ENCODE results near the gene INKA2.
A peak's percentile ranks its signal among the peaks of the same experiment; 100 is the strongest.

INKA2 gene

GRCh38 chr1:111747282-111747734 lies 8.1 kb upstream of the INKA2 start:
- no peak overlapping the region for H3K18ac ChIP-seq (ENCODE audit: low read depth in 1 of 2, low read length in 2 of 2)
- no peak overlapping the region for H3K4me3 ChIP-seq (ENCODE audit: insufficient read depth in 1 of 2, low read depth in 1 of 2, low read length in 2 of 2)
- H3K4me1 ChIP-seq (ENCODE audit: control insufficient read depth, insufficient read depth, low read depth, low read length): peaks cover 12% of the 10 kb centered on the region
- H3K9ac ChIP-seq (ENCODE audit: low read length): no peak overlapping the region
- H3K27ac ChIP-seq (ENCODE audit: low read length, poor library complexity, severe bottlenecking): no peak overlapping the region
- 15% methylated on average over 2 of the region's 3 CpGs for WGBS
- H2BK12ac ChIP-seq (ENCODE audit: low read length in 2 of 2): no peak overlapping the region
- H3K4ac ChIP-seq (ENCODE audit: low read depth in 1 of 2, low read length in 2 of 2): no peak overlapping the region
- no peak overlapping the region for H2BK15ac ChIP-seq (ENCODE audit: low read depth, poor library complexity, severe bottlenecking)
- no peaks in the 10 kb centered on the region for H3K9me3 ChIP-seq (ENCODE audit: control insufficient read depth, low read length)
- no peak overlapping the region for H2BK5ac ChIP-seq (ENCODE audit: low read depth, low read length, poor library complexity, severe bottlenecking)
- H2AFZ ChIP-seq (ENCODE audit: low read depth, low read length): no peak overlapping the region
- H3K4me2 ChIP-seq (ENCODE audit: low read length, poor library complexity, severe bottlenecking): no peak overlapping the region
- peak; percentile 83 for DNase-seq
- no peak overlapping the region for H3K14ac ChIP-seq (ENCODE audit: low read length in 2 of 2)
- H4K91ac ChIP-seq (ENCODE audit: low read length): no peak overlapping the region
- H3K36me3 ChIP-seq (ENCODE audit: control insufficient read depth in 1 of 2, insufficient read depth in 2 of 2, low read depth in 1 of 2, low read length in 2 of 2): no peaks in the 10 kb centered on the region
- no peak overlapping the region for H4K8ac ChIP-seq (ENCODE audit: low read length)
- no peaks in the 10 kb centered on the region for H3K27me3 ChIP-seq (ENCODE audit: control insufficient read depth in 1 of 2, insufficient read depth in 1 of 2, low read length in 2 of 2)
- H2AK5ac ChIP-seq (ENCODE audit: low read length, severe bottlenecking): no peak overlapping the region
- H3K79me1 ChIP-seq (replicated peaks; ENCODE audit: low read length, poor library complexity, severe bottlenecking): no peaks in the 10 kb centered on the region
- no peak overlapping the region for H3K23ac ChIP-seq (ENCODE audit: low read length in 2 of 2)
- no peak overlapping the region for H2BK120ac ChIP-seq (ENCODE audit: low read depth, low read length)

- Histone ChIP-seq H2AK5ac (ENCODE audit: low read length, severe bottlenecking) (no peak overlapping the region), H2BK12ac (ENCODE audit: low read length in 2 of 2) (no peak overlapping the region), H3K36me3 (ENCODE audit: control insufficient read depth in 1 of 2, insufficient read depth in 2 of 2, low read depth in 1 of 2, low read length in 2 of 2) (no peaks in the 10 kb centered on the region), H3K27ac (ENCODE audit: low read length, poor library complexity, severe bottlenecking) (no peak overlapping the region), H3K4me2 (ENCODE audit: low read length, poor library complexity, severe bottlenecking) (no peak overlapping the region), H4K8ac (ENCODE audit: low read length) (no peak overlapping the region), H3K23ac (ENCODE audit: low read length in 2 of 2) (no peak overlapping the region), H3K4me1 (ENCODE audit: control insufficient read depth, insufficient read depth, low read depth, low read length) (peaks cover 12% of the 10 kb centered on the region), H3K18ac (ENCODE audit: low read depth in 1 of 2, low read length in 2 of 2) (no peak overlapping the region), H3K9me3 (ENCODE audit: control insufficient read depth, low read length) (no peaks in the 10 kb centered on the region), H3K79me1 (replicated peaks; ENCODE audit: low read length, poor library complexity, severe bottlenecking) (no peaks in the 10 kb centered on the region), H2BK120ac (ENCODE audit: low read depth, low read length) (no peak overlapping the region), H3K9ac (ENCODE audit: low read length) (peak overlapping the region; percentile 7), H3K4ac (ENCODE audit: low read depth in 1 of 2, low read length in 2 of 2) (no peak overlapping the region), H3K27me3 (ENCODE audit: control insufficient read depth in 1 of 2, insufficient read depth in 1 of 2, low read length in 2 of 2) (no peaks in the 10 kb centered on the region), H2BK15ac (ENCODE audit: low read depth, poor library complexity, severe bottlenecking) (no peak overlapping the region), H2AFZ (ENCODE audit: low read depth, low read length) (no peak overlapping the region), H3K4me3 (ENCODE audit: insufficient read depth in 1 of 2, low read depth in 1 of 2, low read length in 2 of 2) (no peak overlapping the region), H2BK5ac (ENCODE audit: low read depth, low read length, poor library complexity, severe bottlenecking) (no peak overlapping the region), H4K91ac (ENCODE audit: low read length) (no peak overlapping the region), H3K14ac (ENCODE audit: low read length in 2 of 2) (no peak overlapping the region)
- DNase-seq: no peak
- WGBS: 75% methylated on average over 2 of the region's 2 CpGs
Measured at GRCh38 chr1:111746614-111746999, 7.4 kb upstream of the INKA2 start.

GRCh38 chr1:111745675-111746613 lies 6.7 kb upstream of the INKA2 start:
- Histone ChIP-seq H3K4ac (ENCODE audit: low read depth in 1 of 2, low read length in 2 of 2) (no peak overlapping the region), H2BK12ac (ENCODE audit: low read length in 2 of 2) (no peak overlapping the region), H3K27ac (ENCODE audit: low read length, poor library complexity, severe bottlenecking) (no peak overlapping the region), H3K23ac (ENCODE audit: low read length in 2 of 2) (no peak overlapping the region), H2BK15ac (ENCODE audit: low read depth, poor library complexity, severe bottlenecking) (no peak overlapping the region), H3K27me3 (ENCODE audit: control insufficient read depth in 1 of 2, insufficient read depth in 1 of 2, low read length in 2 of 2) (no peaks in the 10 kb centered on the region), H2BK120ac (ENCODE audit: low read depth, low read length) (no peak overlapping the region), H4K91ac (ENCODE audit: low read length) (no peak overlapping the region), H2AFZ (ENCODE audit: low read depth, low read length) (no peak overlapping the region), H2AK5ac (ENCODE audit: low read length, severe bottlenecking) (no peak overlapping the region), H3K9ac (ENCODE audit: low read length) (peak overlapping the region; percentile 7), H3K36me3 (ENCODE audit: control insufficient read depth in 1 of 2, insufficient read depth in 2 of 2, low read depth in 1 of 2, low read length in 2 of 2) (no peaks in the 10 kb centered on the region), H3K18ac (ENCODE audit: low read depth in 1 of 2, low read length in 2 of 2) (no peak overlapping the region), H3K4me2 (ENCODE audit: low read length, poor library complexity, severe bottlenecking) (no peak overlapping the region), H4K8ac (ENCODE audit: low read length) (no peak overlapping the region), H3K4me3 (ENCODE audit: insufficient read depth in 1 of 2, low read depth in 1 of 2, low read length in 2 of 2) (no peak overlapping the region), H3K9me3 (ENCODE audit: control insufficient read depth, low read length) (no peaks in the 10 kb centered on the region), H2BK5ac (ENCODE audit: low read depth, low read length, poor library complexity, severe bottlenecking) (no peak overlapping the region), H3K4me1 (ENCODE audit: control insufficient read depth, insufficient read depth, low read depth, low read length) (peaks cover 12% of the 10 kb centered on the region), H3K14ac (ENCODE audit: low read length in 2 of 2) (no peak overlapping the region), H3K79me1 (replicated peaks; ENCODE audit: low read length, poor library complexity, severe bottlenecking) (no peaks in the 10 kb centered on the region)
- no peak for DNase-seq
- 96% methylated on average over 9 of the region's 9 CpGs for WGBS

- peak; percentile 84 for DNase-seq
- H3K18ac ChIP-seq (ENCODE audit: low read depth in 1 of 2, low read length in 2 of 2): peak overlapping the region in 1 of 2 experiments; percentile 55
- no peak overlapping the region for H3K4ac ChIP-seq (ENCODE audit: low read depth in 1 of 2, low read length in 2 of 2)
- H2BK120ac ChIP-seq (ENCODE audit: low read depth, low read length): no peak overlapping the region
- no peaks in the 10 kb centered on the region for H3K27me3 ChIP-seq (ENCODE audit: control insufficient read depth in 1 of 2, insufficient read depth in 1 of 2, low read length in 2 of 2)
- peak overlapping the region; percentile 8 to 34 for H2BK12ac ChIP-seq (ENCODE audit: low read length in 2 of 2)
- H4K91ac ChIP-seq (ENCODE audit: low read length): no peak overlapping the region
- no peaks in the 10 kb centered on the region for H3K36me3 ChIP-seq (ENCODE audit: control insufficient read depth in 1 of 2, insufficient read depth in 2 of 2, low read depth in 1 of 2, low read length in 2 of 2)
- H3K4me2 ChIP-seq (ENCODE audit: low read length, poor library complexity, severe bottlenecking): no peak overlapping the region
- no peak overlapping the region for H3K4me3 ChIP-seq (ENCODE audit: insufficient read depth in 1 of 2, low read depth in 1 of 2, low read length in 2 of 2)
- no peaks in the 10 kb centered on the region for H3K9me3 ChIP-seq (ENCODE audit: control insufficient read depth, low read length)
- WGBS: 0% methylated on average over 2 of the region's 3 CpGs
- H4K8ac ChIP-seq (ENCODE audit: low read length): no peak overlapping the region
- no peak overlapping the region for H3K23ac ChIP-seq (ENCODE audit: low read length in 2 of 2)
- peaks cover 12% of the 10 kb centered on the region for H3K4me1 ChIP-seq (ENCODE audit: control insufficient read depth, insufficient read depth, low read depth, low read length)
- H3K27ac ChIP-seq (ENCODE audit: low read length, poor library complexity, severe bottlenecking): peak overlapping the region; percentile 54
- H3K14ac ChIP-seq (ENCODE audit: low read length in 2 of 2): no peak overlapping the region
- peak overlapping the region; percentile 67 for H3K9ac ChIP-seq (ENCODE audit: low read length)
- H2AFZ ChIP-seq (ENCODE audit: low read depth, low read length): no peak overlapping the region
- H2AK5ac ChIP-seq (ENCODE audit: low read length, severe bottlenecking): no peak overlapping the region
- no peaks in the 10 kb centered on the region for H3K79me1 ChIP-seq (replicated peaks; ENCODE audit: low read length, poor library complexity, severe bottlenecking)
- H2BK5ac ChIP-seq (ENCODE audit: low read depth, low read length, poor library complexity, severe bottlenecking): no peak overlapping the region
- H2BK15ac ChIP-seq (ENCODE audit: low read depth, poor library complexity, severe bottlenecking): no peak overlapping the region
Measured at GRCh38 chr1:111743679-111744101, 4.5 kb upstream of the INKA2 start.

Data from mesenchymal stem cell (in vitro differentiated cells and primary cell).